ENCODE results near the gene PLAC8L1. TPM values are rescaled to one million over a fixed set of nuclear protein-coding genes. Genes with fewer than 3 reads are reported as not detected.

The PLAC8L1 gene
- polyA plus RNA-seq, 1 donor (not counting 4 experiments of a cell fraction or from before 2014, with no cell fraction given), result 0.69 TPM

GRCh38 chr5:146112476-146112875 lies 7.1 kb upstream of the PLAC8L1 start:
- H3K27me3 ChIP-seq (ENCODE audit: control insufficient read depth, extremely low read depth, insufficient read depth, low read length), result no peaks in the 10 kb centered on the region
- no peak for TF ChIP-seq EZH2 (IDR thresholded peaks at IDR 0.05; ENCODE audit: low read length)
- TF ChIP-seq CTCF (optimal IDR thresholded peaks at IDR 0.05 in 1 of 3, IDR thresholded peaks at IDR 0.05 in 1 of 3, conservative IDR thresholded peaks at IDR 0.05 in 1 of 3; ENCODE audit: extremely low read depth in 1 of 3, insufficient read depth in 2 of 3, low read length in 3 of 3), result no peak
- H3K4me3 ChIP-seq (ENCODE audit: control insufficient read depth in 2 of 3, extremely low read depth in 1 of 3, insufficient read depth in 2 of 3, low read depth in 1 of 3, low read length in 3 of 3), result no peak overlapping the region
- DNase-seq (ENCODE audit: low read depth, low spot score) (no peak), FAIRE-seq (no peak)
- H3K79me2 ChIP-seq (ENCODE audit: control insufficient read depth, insufficient read depth, low read length), result no peaks in the 10 kb centered on the region
- no peaks in the 10 kb centered on the region for H3K4me1 ChIP-seq (ENCODE audit: control insufficient read depth, extremely low read depth, insufficient read depth, low read length)
- H3K36me3 ChIP-seq (ENCODE audit: control insufficient read depth in 2 of 2, extremely low read depth in 1 of 2, insufficient read depth in 2 of 2, low read length in 2 of 2), result peaks cover 5 to 6% of the 10 kb centered on the region in 2 experiments
- H3K9me3 ChIP-seq (ENCODE audit: control insufficient read depth, low read depth, low read length), result no peaks in the 10 kb centered on the region
- H4K20me1 ChIP-seq (ENCODE audit: control insufficient read depth, extremely low read depth, insufficient read depth, low read length), result no peaks in the 10 kb centered on the region
- H3K27ac ChIP-seq (ENCODE audit: control insufficient read depth, insufficient read depth, low read length), result no peak overlapping the region
- no peak overlapping the region for H3K4me2 ChIP-seq (ENCODE audit: control insufficient read depth, extremely low read depth, insufficient read depth, low read depth, low read length)
- dilution Hi-C loops (cut with MboI; ENCODE audit: extremely low pct_ligation_motif_present, low sequenced_read_pairs), result no loop called here
- no peaks in the 10 kb centered on the region for H3K9me1 ChIP-seq (ENCODE audit: control insufficient read depth, extremely low read depth, insufficient read depth, low read length)
- H2AFZ ChIP-seq (ENCODE audit: control insufficient read depth, low read length), result no peak overlapping the region
- no peak overlapping the region for H3K9ac ChIP-seq (ENCODE audit: control insufficient read depth, extremely low read depth, insufficient read depth, low read length)

DNA sequence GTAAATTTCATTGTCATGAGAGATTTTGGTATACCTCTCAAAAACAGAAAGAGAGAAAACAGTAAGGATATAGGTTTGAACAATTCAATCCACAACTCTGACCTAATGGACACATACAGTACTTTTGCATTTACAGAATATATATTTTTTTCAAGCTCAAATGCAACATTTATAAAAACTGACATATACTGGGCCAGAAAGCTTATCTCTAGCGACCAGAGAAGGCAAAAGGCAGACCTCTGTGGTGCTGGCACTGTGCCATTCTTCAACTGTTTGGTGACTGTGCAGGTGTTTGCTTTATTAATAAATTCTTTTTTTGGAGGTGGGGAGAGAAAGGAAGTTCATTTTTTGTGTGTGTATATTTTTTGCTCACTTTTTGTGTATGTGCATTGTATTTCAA lies 6.0 kb upstream of the PLAC8L1 start:
- DNase-seq (ENCODE audit: low read depth, low spot score) (no peak), FAIRE-seq (no peak)
- no peaks in the 10 kb centered on the region for H4K20me1 ChIP-seq (ENCODE audit: control insufficient read depth, extremely low read depth, insufficient read depth, low read length)
- H3K9ac ChIP-seq (ENCODE audit: control insufficient read depth, extremely low read depth, insufficient read depth, low read length), result no peak overlapping the region
- peaks cover 5 to 6% of the 10 kb centered on the region in 2 experiments for H3K36me3 ChIP-seq (ENCODE audit: control insufficient read depth in 2 of 2, extremely low read depth in 1 of 2, insufficient read depth in 2 of 2, low read length in 2 of 2)
- H3K79me2 ChIP-seq (ENCODE audit: control insufficient read depth, insufficient read depth, low read length), result no peaks in the 10 kb centered on the region
- no peaks in the 10 kb centered on the region for H3K9me1 ChIP-seq (ENCODE audit: control insufficient read depth, extremely low read depth, insufficient read depth, low read length)
- dilution Hi-C loops (cut with MboI; ENCODE audit: extremely low pct_ligation_motif_present, low sequenced_read_pairs), result no loop called here
- no peaks in the 10 kb centered on the region for H3K4me1 ChIP-seq (ENCODE audit: control insufficient read depth, extremely low read depth, insufficient read depth, low read length)
- no peak overlapping the region for H3K27ac ChIP-seq (ENCODE audit: control insufficient read depth, insufficient read depth, low read length)
- H3K27me3 ChIP-seq (ENCODE audit: control insufficient read depth, extremely low read depth, insufficient read depth, low read length), result no peaks in the 10 kb centered on the region
- H3K4me3 ChIP-seq (ENCODE audit: control insufficient read depth in 2 of 3, extremely low read depth in 1 of 3, insufficient read depth in 2 of 3, low read depth in 1 of 3, low read length in 3 of 3), result no peak overlapping the region
- TF ChIP-seq CTCF (optimal IDR thresholded peaks at IDR 0.05 in 1 of 3, IDR thresholded peaks at IDR 0.05 in 1 of 3, conservative IDR thresholded peaks at IDR 0.05 in 1 of 3; ENCODE audit: extremely low read depth in 1 of 3, insufficient read depth in 2 of 3, low read length in 3 of 3) (no peak), EZH2 (IDR thresholded peaks at IDR 0.05; ENCODE audit: low read length) (no peak)
- no peak overlapping the region for H2AFZ ChIP-seq (ENCODE audit: control insufficient read depth, low read length)
- H3K9me3 ChIP-seq (ENCODE audit: control insufficient read depth, low read depth, low read length), result no peaks in the 10 kb centered on the region
- no peak overlapping the region for H3K4me2 ChIP-seq (ENCODE audit: control insufficient read depth, extremely low read depth, insufficient read depth, low read depth, low read length)
